A204.1 (cell line): ENCODE measurements around the gene TNFAIP8L3.
"Not testable (repeated sequence)": the region's sequence is repeated elsewhere in the genome, so short reads cannot be mapped to it uniquely, and the experiment has no call there.

Experiments used
- FAIRE-seq: peaks from 2 replicates; lab custom pipeline; 2012; peaks lifted over from hg19 to GRCh38; lab: Jason Lieb, UNC

The TNFAIP8L3 gene

GRCh38 chr15:51094606-51095569 is at the start of gene TNFAIP8L3:
TNFAIP8L3 (minus strand) TSS chr15:51094906; CDS start chr15:51094595, 311 bp downstream.
- FAIRE-seq: no peak

- FAIRE-seq: no peak
These were observed 49.4 kb upstream of the TNFAIP8L3 start for GRCh38 chr15:51144021-51144532.

DNA sequence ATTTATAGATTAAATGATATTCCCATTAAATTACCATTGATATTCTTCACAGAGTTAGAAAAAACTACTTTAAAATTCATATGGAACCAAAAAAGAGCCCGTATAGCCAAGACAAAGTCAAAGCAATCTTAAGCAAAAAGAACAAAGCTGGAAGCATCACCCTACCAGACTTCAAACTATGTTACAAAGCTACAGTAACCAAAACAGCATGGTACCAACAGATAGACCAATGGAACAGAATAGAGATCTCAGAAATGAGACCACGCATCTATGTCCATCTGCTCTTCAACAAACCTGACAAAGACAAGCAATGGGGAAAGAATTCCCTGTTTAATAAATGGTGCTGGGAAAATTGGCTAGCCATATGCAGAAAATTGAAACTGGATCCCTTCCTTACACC is 45.6 kb upstream of the TNFAIP8L3 start:
- FAIRE-seq: not testable (repeated sequence)

- FAIRE-seq: no peak
These were observed 44.4 kb upstream of the TNFAIP8L3 start for GRCh38 chr15:51139091-51139490.

DNA sequence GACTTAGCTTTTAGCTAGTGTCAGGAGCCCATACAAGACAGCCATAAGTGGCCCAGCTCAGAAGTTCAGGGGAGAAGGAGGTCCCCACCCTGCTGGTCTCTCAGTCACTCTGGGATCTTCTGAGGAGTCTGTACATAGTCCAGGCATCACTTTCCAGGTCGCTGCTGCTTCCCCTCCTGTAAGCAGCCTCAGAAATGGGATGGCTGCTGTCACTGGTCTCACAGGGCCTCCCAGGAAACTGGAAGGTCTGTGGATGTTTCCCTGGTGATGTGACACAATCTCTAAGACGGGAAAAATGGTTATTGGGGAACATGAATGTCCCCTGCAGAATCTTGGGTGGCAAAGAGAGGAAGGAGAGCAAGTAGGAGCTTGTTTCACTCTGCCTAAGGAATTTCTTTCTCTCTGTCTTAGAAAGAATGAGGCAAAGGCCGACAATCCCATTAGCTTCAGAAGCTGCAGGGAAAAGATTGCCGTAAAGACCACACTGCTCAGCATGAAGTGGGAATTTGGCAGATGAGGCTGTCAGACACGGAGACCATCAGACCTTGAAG is 43.2 kb upstream of the TNFAIP8L3 start:
- FAIRE-seq: no peak

DNA sequence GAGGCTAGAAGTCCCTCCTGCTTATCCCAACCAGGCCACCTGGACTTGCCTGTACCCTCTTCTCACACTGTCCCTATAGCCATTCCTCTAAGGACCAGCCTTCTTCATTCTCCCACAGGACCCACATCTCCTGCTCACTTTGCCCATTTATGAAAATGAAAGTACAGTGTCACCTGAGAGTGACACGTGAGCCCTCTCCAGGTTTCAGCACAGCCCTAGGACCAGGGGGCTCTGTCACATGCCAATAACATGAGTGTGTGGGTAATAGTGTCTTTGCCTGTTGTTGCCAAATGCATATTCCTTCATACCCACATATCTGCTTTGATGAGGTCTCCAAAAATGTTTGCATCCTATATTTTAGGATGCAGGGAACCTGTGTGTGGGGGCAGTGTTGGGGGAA is 42.3 kb upstream of the TNFAIP8L3 start:
- FAIRE-seq: no peak

- FAIRE-seq: no peak
These were observed 40.6 kb upstream of the TNFAIP8L3 start for GRCh38 chr15:51135276-51135675.

DNA sequence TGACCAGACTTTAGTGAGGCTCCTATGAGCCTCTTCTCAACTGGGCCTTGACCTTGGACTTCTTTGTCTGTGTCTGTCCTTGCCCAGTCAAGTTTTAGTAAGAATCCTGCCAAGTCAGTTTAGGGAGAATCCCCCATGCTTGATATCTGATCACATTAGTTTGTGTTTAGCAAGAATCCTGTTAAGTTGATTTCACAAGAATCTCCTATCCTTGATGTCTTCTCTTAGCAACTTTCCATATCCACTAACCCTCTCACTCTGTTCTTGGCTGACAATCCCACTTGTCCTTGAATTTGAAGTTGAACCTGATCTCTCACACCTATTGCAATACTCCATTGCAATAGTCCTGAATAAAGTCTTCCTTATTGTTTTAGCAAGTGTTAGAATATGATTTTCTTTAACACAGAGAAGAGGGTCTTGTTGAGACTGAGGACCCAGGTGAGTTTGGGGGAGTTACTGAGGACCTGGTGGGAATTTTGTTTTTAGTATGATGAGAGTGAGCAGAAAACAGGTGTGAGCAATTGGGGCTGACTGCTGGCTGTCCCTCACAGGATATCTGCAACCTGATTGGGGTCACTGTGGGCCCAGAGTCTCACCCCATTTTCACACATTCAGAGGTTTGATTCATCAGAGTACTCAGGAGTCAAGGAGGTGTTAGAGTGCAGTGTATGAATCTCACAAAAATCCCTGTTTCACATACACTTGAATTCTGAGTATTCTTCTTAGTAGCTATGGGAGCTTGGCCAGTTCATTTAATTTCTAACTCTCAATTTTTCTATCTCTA is 39.9 kb upstream of the TNFAIP8L3 start:
- no peak for FAIRE-seq

DNA sequence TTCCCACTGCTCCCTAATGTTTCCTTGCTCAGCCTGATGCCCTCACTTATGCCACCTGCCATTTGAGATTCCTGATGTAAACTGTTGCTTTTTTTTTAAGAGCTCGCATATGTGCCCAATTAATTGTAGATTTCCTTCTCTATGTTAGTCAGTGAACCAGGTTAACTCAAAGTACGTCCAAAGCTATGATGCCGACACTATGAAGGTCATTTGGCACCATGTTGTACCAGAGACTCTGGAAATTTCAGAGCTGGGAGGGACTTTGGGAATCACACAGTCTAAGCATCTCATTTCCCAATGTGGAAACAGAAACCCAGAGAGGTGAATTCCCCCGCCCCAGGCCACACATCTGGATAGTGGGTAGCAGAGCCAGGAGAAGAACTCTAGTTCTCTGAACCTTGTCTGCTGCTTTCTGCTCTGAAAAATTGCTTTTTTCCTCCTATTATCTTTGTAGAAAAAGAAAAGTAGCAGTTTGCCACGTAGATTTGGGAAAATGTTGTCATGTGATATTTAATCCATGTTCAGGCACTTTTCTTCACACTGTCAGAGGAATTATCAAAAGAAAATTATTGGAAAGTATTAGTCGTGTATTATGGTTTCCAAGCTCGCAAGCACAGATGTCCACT is 38.5 kb upstream of the TNFAIP8L3 start:
- FAIRE-seq: no peak

DNA sequence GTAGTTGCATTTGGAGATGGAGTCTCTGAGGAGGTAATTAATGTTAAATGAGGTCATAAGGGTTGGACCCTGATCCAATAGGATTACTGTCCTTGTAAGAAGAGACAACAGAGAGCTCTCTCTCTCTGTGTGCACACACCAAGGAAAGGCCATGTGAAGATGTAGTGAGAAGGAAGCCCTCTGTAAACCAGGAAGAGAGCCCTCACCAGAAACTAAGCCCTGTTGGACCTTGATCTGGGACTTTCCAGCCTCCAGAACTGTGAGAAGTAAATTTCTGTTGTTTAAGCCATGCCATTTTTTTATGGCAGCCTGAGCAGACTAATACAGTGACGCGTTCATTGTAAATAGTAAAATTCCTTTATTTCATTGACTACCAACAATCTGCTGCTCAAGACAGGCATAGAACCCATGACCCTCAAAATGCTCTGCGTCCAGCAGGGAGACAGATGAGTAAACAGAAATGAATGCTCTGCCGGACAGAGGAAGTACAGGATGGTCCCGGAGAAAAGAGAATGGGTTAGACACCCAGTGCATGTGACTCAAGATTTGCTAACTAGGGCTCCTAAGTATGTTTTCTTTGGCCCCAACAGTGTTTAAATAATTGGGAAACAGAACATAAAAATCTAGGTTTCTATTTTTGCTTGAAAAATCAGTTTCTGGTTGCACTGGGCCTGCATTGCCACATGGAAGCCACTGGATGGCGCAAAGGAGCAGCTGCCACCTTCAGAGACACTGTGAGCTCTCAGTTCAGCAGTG is 37.9 kb upstream of the TNFAIP8L3 start:
- no peak for FAIRE-seq

DNA sequence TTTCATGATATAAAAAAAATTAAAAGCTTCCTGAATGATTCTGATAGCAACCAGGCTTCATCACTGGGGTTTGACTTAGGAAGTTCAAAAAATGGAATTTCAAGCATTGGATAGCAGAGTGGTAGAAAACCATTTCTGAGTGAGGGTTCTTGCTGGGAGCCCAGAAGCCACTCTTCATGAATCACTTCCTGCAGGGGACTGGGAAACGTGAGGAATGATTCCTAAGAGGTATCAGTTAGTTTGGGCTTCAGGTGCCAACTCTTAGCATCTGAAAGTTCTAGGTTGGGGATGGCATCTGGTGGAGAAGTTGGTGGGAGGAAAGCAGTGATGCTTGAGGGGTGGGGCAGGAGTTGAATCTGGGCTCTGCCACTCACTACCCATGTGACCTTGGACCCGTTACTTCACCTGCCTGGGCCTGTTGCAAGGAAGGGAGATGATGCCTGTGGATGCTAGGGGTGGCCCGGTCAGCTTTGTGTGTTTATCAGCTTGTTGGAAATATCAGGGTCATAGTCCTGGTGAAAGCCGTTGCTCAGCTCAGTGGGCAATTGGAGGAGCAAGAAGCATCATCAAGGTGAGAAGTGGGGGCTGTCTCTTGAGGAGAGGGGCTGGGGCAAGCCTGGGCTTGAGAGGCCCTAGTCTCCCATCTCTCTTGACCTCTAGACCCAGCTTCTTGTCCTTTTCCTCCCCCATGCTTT is 37.0 kb upstream of the TNFAIP8L3 start:
- FAIRE-seq: no peak

- no peak for FAIRE-seq
These were observed 35.6 kb upstream of the TNFAIP8L3 start for GRCh38 chr15:51130344-51130743.

- FAIRE-seq: no peak
These were observed 35.0 kb upstream of the TNFAIP8L3 start for GRCh38 chr15:51129535-51130188.

DNA sequence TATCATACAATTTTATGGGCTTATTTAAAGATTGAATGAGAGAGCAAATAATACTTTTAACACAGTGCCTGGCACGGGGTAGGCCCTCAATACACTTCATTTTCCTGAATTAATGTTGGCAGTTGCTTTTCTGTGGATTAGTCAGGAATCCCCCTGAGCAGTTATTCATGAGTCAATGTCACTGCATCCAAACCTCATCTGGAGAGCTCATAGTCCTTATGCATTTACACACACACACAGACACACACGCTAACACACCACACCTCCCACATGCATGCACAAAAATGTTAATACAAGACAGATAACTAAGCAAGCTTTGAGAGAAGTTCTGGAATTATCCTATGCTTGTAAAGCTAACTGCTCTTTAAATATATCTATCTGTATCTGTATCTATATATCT is 34.0 kb upstream of the TNFAIP8L3 start:
- FAIRE-seq: no peak

- no peak for FAIRE-seq
These were observed 32.1 kb upstream of the TNFAIP8L3 start for GRCh38 chr15:51126842-51127241.

GRCh38 chr15:51123002-51123401 is 28.3 kb upstream of the TNFAIP8L3 start:
- peak; percentile 43 for FAIRE-seq

GRCh38 chr15:51121631-51122225 is 27.0 kb upstream of the TNFAIP8L3 start:
- no peak for FAIRE-seq

- FAIRE-seq: no peak
These were observed 26.4 kb upstream of the TNFAIP8L3 start for GRCh38 chr15:51121118-51121517.

- FAIRE-seq: no peak
These were observed 24.4 kb upstream of the TNFAIP8L3 start for GRCh38 chr15:51119120-51119519.

DNA sequence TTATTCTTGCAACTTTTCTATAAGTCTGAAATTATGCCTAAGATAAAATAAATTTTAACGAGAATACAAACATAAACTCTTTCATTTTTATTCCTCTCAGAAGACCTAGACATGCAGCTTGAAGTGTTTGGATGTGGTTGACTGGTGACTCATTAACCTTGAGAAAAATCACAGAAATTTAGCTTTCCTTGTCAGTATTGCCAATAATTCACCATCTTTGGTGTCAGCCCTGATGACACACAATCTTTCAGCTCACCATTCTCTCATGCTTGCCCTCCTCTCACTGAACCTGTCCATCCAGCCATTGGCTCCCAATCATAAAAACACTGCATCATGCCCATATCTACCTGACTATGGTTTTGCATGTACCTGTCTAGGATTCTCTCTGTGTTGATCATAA is 22.6 kb upstream of the TNFAIP8L3 start:
- no peak for FAIRE-seq
